HG02981 (cell line): ENCODE measurements around the gene LDB3.

Experiments used
- ATAC-seq: cut with Tn5 transposase; IDR thresholded peaks from one replicate; pipeline ENCODE4 v1.9.1; 2021; ENCODE audit warnings: mild to moderate bottlenecking, moderate library complexity; ENCODE audit not compliant: unreplicated experiment

Gene LDB3

GRCh38 chr10:86650151-86650550, 18.2 kb upstream of the LDB3 start:
- no peak for ATAC-seq

GRCh38 chr10:86651021-86651471, 17.3 kb upstream of the LDB3 start:
- no peak for ATAC-seq

DNA sequence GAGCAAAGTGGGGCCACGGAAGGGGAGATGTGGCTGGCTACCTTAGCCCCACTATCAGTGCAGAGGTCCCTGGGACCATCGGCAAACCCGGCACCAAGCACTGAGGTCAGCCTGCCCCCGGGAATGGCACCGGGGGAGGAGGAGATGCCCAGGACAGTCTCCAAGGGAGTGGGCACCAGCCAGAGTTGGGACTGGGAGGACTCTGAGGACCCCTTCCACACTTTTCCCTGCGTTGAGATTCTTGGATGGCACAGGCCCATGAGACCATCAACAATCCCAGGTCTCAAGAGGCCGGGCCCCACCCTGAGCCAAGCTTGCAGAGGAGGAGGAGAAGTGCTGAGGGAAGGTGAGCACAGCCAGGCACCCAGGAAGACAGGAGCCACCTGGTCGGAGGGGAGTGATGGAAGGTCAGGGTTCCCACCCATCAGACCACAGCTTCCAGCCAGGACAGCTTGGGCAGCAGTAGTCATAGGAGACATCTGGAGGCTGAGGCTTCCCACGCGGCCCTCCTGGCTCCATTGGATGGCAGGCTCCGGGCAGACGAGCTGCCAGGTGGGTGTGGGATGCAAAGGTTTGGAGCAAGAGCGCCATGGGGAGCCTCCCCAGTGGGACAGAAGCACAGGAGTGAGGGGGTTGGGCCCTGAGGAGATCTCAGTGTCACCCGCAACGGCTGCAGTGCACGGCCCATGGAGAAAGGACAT, 16.5 kb upstream of the LDB3 start:
- ATAC-seq: no peak

DNA sequence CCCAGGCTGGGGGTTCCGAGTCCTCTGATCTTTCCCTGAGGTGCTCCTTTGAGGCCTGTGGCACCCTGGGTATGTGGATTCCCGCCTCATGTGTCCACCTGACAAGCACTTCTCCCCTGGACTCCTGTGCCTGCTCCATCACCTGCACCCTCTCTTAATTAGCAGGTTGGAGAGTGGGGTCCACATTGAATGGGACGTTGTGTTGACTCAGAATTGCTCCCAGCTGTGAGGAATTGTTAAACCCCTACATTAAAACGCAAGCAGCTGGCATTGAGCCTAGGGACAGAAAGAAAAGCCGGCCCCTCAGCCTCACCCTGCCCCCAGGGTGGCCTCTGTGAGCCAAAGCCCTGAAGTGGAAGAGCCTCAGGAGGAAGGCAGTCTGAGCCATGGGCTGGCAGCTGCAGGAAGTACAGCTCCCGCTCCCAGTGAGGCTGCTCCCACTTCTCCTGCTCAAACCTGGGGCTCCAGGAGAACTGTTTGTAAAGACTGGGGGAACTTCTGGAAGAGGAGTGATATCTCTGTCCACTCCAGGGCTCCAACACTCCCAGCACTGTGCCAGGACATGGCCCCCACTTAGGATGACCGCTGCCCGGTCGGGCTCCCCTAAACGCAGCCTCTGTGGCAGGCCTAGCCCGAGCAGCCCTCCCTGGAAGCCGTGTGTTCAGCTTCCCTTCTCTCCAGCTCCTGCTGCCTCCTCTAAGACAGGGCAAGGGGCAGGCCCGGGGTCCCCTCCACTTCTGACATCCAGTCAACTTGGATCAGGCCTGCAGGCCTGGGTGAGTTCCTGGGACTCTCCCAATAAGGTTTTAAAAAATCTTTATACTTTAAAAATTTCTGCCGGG, 15.7 kb upstream of the LDB3 start:
- no peak for ATAC-seq

DNA sequence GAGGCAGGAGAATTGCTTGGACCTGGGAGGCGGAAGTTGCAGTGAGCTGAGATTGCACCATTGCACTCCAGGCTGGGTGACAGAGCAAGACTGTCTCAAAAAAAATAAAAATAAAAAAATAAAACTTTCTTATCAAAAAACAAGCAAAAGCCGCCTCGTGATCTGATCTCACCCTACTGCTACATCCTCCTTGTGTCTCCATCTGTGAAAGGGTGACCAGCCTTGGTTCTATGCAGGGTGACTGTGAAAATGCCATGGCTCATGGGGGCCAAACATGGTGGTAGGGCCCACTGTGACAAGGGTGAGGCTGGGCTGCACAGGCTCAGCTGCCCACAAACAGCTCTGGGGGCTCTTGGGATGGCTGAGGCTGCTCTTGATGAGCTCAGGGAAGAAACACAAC, 14.9 kb upstream of the LDB3 start:
- ATAC-seq: no peak

- no peak for ATAC-seq
These were observed 14.3 kb upstream of the LDB3 start for GRCh38 chr10:86653987-86654386.

GRCh38 chr10:86654411-86655172, 13.7 kb upstream of the LDB3 start, which contains the start of gene OPN4:
Gene OPN4 (plus strand): TSS chr10:86654547. CDS start chr10:86654784, 237 bp downstream.
- ATAC-seq: no peak

GRCh38 chr10:86655173-86655540, 13.2 kb upstream of the LDB3 start:
- no peak for ATAC-seq

- ATAC-seq: no peak
These were observed 12.7 kb upstream of the LDB3 start for GRCh38 chr10:86655596-86655995.

DNA sequence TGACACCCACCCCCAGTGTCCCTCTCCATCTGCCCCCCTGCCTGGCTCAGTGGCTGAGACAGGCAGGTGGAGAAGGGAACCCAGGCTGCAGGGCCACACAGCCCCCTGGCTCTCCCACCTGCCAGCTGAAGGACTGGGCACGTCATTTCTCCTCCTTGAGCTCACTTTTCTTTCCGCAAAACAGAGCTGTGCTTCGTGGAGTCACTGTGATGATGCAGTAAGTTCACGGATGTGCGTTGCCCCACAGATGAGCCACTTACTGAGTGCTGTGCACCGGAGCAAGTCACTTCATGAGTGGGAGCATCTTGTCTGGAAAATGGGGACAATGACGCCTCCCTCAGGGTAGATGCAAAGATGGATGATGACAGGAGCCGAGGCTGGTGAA, 11.3 kb upstream of the LDB3 start:
- no peak for ATAC-seq

DNA sequence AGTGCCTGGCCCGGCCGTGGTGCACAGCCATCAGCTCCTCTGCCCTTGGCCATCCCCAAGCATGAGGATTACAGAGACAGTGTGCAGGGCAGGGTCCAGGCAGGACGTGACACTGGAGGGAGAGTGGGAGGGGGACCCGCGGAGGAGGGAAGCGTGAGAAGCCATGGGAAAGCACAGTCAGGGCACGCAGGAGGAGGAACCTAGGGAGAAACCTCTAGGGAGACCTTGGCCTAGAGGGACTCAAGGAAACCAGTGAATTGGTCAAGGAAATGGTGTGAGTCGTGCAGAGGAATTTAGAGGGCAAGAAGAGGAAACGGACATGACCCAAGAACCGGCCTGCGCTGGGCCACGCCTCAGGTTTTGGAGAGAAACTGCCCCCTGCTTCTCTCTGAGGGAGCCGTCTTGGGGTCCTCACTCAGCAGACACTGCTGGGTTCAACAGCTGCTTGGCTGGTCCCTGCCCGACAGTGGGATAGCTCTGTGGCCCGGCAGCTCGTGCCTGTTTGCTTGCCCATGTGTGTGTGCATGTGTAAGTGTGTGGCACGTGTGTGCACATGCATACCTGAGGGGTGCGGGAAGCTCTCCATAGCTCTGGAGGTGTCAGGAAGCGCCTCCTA, 10.8 kb upstream of the LDB3 start:
- no peak for ATAC-seq

DNA sequence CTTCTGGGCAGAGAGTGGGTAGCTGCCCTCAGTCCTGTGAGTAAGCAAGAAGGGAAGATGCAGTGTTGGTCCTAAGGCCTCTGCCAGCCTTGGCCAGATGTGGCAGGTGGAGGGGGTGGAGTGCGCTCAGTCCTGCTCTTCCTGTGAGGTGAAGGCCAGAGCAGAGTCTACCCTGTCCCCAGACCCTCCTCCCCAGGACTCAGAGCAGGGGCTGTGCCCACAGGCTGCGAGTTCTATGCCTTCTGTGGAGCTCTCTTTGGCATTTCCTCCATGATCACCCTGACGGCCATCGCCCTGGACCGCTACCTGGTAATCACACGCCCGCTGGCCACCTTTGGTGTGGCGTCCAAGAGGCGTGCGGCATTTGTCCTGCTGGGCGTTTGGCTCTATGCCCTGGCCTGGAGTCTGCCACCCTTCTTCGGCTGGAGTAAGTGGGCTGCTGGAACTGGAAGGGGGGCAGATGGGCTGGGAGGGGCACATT, 10.0 kb upstream of the LDB3 start:
- no peak for ATAC-seq

- no peak for ATAC-seq
These were observed 9.6 kb upstream of the LDB3 start for GRCh38 chr10:86658751-86659150.

- no peak for ATAC-seq
These were observed 9.1 kb upstream of the LDB3 start for GRCh38 chr10:86659161-86659691.

DNA sequence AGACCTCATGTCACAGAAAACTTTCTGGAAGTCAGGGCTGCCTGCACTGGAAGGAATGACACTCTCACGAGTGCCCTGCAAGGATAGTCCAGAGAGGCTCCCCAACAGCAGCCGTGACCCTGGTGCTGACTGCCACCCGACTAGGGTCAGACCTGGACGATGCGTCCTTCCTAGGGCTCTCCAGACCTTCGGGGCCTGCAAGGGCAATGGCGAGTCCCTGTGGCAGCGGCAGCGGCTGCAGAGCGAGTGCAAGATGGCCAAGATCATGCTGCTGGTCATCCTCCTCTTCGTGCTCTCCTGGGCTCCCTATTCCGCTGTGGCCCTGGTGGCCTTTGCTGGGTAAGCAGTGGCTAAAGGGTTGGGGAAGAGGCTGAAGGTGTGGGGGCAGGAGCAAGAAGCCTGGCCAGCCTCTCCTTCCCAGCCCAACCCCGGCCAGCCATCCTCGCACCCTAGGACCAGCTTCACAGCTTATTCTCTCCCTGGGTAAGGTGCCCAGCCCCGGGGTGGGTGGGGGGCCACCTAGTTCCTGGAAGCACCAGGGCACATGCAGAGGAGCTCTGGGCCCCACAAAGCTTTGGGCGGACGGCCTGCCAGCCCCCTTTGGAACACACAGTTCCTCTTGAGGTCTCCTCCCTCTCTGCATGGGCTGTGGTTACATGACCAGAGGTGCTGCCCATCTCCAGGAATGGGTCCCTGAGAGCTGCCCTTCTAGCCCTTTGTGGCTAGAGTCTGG, 8.4 kb upstream of the LDB3 start:
- no peak for ATAC-seq

GRCh38 chr10:86661161-86662025, 6.9 kb upstream of the LDB3 start:
- no peak for ATAC-seq

- ATAC-seq: no peak
These were observed 5.9 kb upstream of the LDB3 start for GRCh38 chr10:86662186-86663045.

- ATAC-seq: no peak
These were observed 5.3 kb upstream of the LDB3 start for GRCh38 chr10:86663046-86663345.
